ENCODE measurements around the gene FERMT2.

FERMT2 gene

GRCh38 chr14:52860910-52861309, 89.9 kb downstream of the FERMT2 start:
- no peak for DNase-seq

GRCh38 chr14:52860209-52860608, 90.6 kb downstream of the FERMT2 start:
- no peak for DNase-seq

- DNase-seq, result no peak
Measured at GRCh38 chr14:52856139-52856538, 94.7 kb downstream of the FERMT2 start.

GRCh38 chr14:52853522-52853854, 97.4 kb downstream of the FERMT2 start:
- no peak for DNase-seq

- DNase-seq, result no peak
Measured at GRCh38 chr14:52852810-52853521, 97.9 kb downstream of the FERMT2 start.

GRCh38 chr14:52850451-52850909, 100.4 kb downstream of the FERMT2 start:
- no peak for DNase-seq

- no peak for DNase-seq
Measured at GRCh38 chr14:52848626-52849025, 102.2 kb downstream of the FERMT2 start.

- no peak for DNase-seq
Measured at GRCh38 chr14:52846591-52846990, 104.3 kb downstream of the FERMT2 start.

- DNase-seq, result no peak
Measured at GRCh38 chr14:52845081-52845480, 105.8 kb downstream of the FERMT2 start.

- DNase-seq, result no peak
Measured at GRCh38 chr14:52844262-52845060, 106.4 kb downstream of the FERMT2 start.

- no peak for DNase-seq
Measured at GRCh38 chr14:52840877-52841276, 110.0 kb downstream of the FERMT2 start.

GRCh38 chr14:52837451-52837850, 113.4 kb downstream of the FERMT2 start:
- DNase-seq, result no peak

GRCh38 chr14:52836063-52836462, 114.8 kb downstream of the FERMT2 start:
- no peak for DNase-seq

GRCh38 chr14:52835122-52835903, 115.5 kb downstream of the FERMT2 start:
- DNase-seq, result no peak

- DNase-seq, result no peak
Measured at GRCh38 chr14:52834440-52834842, 116.4 kb downstream of the FERMT2 start.

- no peak for DNase-seq
Measured at GRCh38 chr14:52833891-52834290, 117.0 kb downstream of the FERMT2 start.

GRCh38 chr14:52829527-52830185, 121.2 kb downstream of the FERMT2 start:
- DNase-seq, result no peak

GRCh38 chr14:52827426-52827825, 123.4 kb downstream of the FERMT2 start:
- DNase-seq, result no peak

- no peak for DNase-seq
Measured at GRCh38 chr14:52825085-52825484, 125.8 kb downstream of the FERMT2 start.

GRCh38 chr14:52824462-52824861, 126.4 kb downstream of the FERMT2 start:
- DNase-seq, result no peak

- DNase-seq, result no peak
Measured at GRCh38 chr14:52821805-52822250, 129.0 kb downstream of the FERMT2 start.

- DNase-seq, result no peak
Measured at GRCh38 chr14:52808101-52808500, 142.7 kb downstream of the FERMT2 start.
